Retinal pigment epithelial cell (primary cell): ENCODE data around the gene LMO7.

Experiments used
- DNase-seq: peaks from one replicate; pipeline ENCODE4 v3.0.0-alpha.2; 2010; ENCODE audit warnings: low read depth
- H3K4me3 ChIP-seq: 2 replicates; pipeline ENCODE4 v1.5.1; 2011; ENCODE audit warnings: mild to moderate bottlenecking, low read length, control low read depth, moderate library complexity
- CTCF ChIP-seq: conservative IDR thresholded peaks from 2 replicates; pipeline ENCODE4 v1.5.1; 2011; ENCODE audit warnings: low read depth, low read length, control low read depth, inconsistent platforms

Gene LMO7

GRCh38 chr13:75871059-75871458 lies 234.9 kb downstream of the LMO7 start:
- TF ChIP-seq CTCF: no peak

GRCh38 chr13:75872980-75873379 lies 236.8 kb downstream of the LMO7 start:
- H3K4me3 ChIP-seq: no peak overlapping the region
- no peak for TF ChIP-seq CTCF
- DNase-seq: no peak

More at GRCh38 chr13:75871059-75871458, 234.9 kb downstream of the LMO7 start:
- no peak for DNase-seq
- no peak overlapping the region for H3K4me3 ChIP-seq

- no peak for DNase-seq
- TF ChIP-seq CTCF: no peak
Measured at GRCh38 chr13:75873494-75873893, 237.4 kb downstream of the LMO7 start.

GRCh38 chr13:75875450-75875849 lies 239.3 kb downstream of the LMO7 start:
- no peak for DNase-seq
- TF ChIP-seq CTCF: no peak

More at GRCh38 chr13:75873494-75873893, 237.4 kb downstream of the LMO7 start:
- no peak overlapping the region for H3K4me3 ChIP-seq

GRCh38 chr13:75876142-75877050 lies 240.3 kb downstream of the LMO7 start:
- no peak overlapping the region for H3K4me3 ChIP-seq
- peak; percentile 26 for DNase-seq

More at GRCh38 chr13:75875450-75875849, 239.3 kb downstream of the LMO7 start:
- H3K4me3 ChIP-seq: no peak overlapping the region

GRCh38 chr13:75877071-75877470 lies 240.9 kb downstream of the LMO7 start:
- DNase-seq: no peak
- TF ChIP-seq CTCF: no peak
- H3K4me3 ChIP-seq: no peak overlapping the region

More at GRCh38 chr13:75876142-75877050, 240.3 kb downstream of the LMO7 start:
- peak; percentile 93 for TF ChIP-seq CTCF

- no peak overlapping the region for H3K4me3 ChIP-seq
- no peak for TF ChIP-seq CTCF
- no peak for DNase-seq
Measured at GRCh38 chr13:75879656-75880055, 243.5 kb downstream of the LMO7 start.
